HG03025 (cell line): ENCODE data around the gene FAM168A.
"Not testable (repeated sequence)": the region's sequence is repeated elsewhere in the genome, so short reads cannot be mapped to it uniquely, and the experiment has no call there.

Experiments
- ATAC-seq: cut with Tn5 transposase; IDR thresholded peaks from one replicate; pipeline ENCODE4 v1.9.1; 2021; ENCODE audit warnings: mild to moderate bottlenecking, moderate library complexity; ENCODE audit not compliant: unreplicated experiment, low FRiP score

The FAM168A gene

DNA sequence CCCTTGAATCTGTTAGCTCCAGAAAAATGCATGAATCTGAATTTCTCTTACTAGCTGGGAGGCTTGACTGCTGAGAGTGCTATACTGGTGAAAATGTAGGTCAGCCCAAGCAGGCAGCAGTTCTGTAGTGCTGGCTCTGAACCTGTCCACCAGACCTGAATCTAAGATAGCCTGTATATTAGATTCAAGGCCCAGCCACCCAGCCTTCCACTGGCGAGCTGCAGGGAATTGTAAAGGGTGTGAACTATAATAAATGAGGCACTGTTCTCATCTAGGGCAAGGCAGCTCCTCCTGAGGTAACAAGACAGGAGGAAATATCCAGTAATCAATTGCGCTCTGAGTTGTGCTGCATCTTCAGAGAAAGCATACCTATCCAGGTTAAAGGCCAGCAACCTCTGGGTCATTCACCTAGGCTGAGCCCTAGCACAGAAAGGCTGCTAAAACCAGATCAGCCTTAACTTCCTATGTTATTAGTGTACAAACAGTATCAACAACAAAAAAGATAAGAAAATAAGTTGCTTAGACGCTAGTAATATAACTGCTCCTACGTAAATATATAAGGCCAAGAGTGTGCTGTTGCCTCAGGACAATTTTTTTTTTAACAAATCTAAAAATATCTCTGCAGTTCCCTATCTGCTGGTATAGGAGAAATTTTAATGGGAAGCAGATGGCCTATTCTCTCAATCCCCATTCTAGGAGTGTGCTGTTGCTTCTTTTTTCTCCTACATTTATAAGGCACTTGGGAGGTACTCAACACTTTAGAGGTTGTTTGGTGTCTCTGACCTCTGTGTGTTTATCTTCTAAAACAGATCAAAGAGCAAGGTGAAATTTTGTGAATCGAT lies 158.7 kb downstream of the FAM168A start:
- no peak for ATAC-seq

DNA sequence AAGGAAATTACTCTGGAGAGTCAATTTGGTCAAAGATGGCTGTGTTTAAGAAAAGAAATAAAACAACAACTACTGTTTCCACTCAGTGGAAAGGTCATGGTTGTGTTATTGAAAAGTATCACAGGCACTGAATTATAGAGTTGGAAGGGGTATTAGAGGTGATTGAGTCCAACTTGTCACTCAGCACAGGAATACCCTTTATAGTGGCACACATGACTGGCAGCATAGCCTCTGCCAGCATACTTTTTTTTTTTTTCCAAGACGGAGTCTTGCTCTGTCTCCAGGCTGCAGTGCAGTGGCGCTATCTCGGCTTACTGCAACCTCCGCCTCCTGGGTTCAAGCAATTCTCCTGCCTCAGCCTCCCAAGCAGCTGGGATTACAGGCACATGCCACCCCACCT lies 161.1 kb downstream of the FAM168A start:
- not testable (repeated sequence) for ATAC-seq

DNA sequence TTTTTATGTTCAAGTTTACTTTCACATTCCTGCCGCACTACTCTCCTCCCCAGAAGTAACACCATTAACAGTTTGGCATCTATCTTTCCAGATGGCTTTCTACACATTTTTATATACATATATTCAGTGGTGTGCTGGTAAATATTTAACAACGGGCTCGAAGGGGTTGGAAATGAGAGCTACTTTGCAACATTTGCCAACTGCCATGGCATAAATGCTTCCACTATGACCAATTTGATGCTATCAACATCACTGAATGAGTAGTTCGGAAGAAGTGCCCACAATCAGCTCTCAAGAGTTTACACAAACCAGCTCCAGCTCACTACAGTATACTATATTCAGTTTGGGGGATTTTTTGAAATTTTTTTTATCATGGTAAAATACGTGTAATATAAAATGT lies 166.5 kb downstream of the FAM168A start:
- ATAC-seq, result no peak

DNA sequence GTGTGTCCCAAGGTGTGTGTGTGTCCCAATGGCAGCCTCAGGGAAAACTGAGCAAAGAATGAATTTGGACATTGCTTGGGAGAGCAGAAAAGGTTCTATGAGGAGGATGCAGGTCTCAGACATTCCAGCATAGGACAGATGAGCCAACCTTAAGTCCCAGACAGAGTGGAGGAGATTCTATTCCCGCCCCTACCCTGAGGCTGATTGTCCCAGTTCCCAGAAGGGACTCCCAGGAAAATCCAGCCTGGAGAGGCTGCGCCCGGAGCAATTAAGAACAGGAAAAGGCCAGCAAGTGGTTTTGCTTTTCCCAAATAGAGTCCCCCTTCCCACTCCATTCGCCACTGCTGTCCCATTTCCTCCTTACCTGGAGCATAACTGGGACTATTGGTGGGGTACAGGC lies 167.6 kb downstream of the FAM168A start:
- ATAC-seq, result no peak

DNA sequence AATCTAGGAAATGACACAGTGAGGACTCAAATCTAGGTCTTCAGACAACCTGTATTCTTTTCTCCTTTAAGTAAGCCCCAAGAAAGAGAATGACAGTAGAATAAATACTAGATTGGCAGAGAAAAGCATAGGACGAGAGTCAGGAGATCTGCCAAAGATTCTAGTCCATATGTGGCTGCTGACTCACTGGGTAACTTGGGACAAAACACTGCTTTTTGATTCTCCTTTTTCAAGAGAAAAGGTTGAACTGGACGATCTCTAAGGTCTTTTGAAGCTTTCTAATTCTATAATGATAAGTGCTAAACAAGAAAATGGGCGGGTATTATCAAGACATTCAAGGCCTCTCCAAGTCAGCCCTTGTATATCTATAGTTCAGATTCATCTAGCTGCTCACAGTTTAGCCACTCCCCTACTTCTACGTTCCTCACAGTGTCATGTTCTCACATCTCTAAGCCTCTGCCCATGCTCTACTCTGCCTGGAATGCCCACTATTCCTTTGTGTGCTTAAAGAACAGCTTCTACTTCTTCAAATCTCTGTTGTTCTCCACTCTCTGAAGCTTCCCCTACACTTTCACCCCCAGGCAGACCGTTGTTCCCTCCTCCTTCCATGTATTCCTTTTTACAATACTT lies 168.7 kb downstream of the FAM168A start:
- ATAC-seq, result no peak

DNA sequence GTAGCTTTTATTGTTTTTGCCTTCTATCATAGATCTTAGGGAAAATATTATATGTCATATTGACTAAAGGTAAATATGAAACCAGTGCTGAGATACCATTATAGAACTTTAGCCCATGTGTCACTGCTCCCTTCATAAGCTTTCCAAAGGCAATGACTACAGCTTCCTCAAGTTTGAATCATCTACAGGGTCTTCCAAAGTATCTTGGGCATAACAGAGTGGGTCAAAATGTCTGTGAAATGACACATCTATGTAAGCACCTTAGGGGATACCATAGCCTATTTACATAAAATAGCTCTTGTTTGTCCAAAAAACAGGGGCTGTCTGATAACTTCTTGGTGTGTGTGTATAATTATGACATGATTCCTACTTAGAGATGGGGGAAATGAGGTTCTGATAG lies 169.2 kb downstream of the FAM168A start:
- no peak for ATAC-seq

DNA sequence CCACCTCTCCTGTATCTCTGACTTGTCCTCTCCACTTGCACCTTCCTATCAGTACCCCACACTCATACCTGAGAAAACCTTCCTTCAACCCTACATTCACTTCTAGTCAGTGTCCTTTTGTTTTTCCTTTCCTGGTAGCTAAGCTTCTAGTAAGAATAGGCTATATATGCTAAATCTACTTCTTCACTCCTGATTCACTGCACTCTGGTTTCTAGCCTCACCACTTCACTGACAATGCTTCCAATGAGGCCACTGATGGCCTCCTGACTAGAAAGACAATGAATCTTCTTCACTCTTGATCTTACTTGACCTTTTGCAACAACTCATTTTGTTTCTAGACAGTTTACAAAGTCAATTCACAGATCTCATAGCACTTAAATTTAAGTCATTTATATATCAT lies 169.7 kb downstream of the FAM168A start:
- no peak for ATAC-seq

DNA sequence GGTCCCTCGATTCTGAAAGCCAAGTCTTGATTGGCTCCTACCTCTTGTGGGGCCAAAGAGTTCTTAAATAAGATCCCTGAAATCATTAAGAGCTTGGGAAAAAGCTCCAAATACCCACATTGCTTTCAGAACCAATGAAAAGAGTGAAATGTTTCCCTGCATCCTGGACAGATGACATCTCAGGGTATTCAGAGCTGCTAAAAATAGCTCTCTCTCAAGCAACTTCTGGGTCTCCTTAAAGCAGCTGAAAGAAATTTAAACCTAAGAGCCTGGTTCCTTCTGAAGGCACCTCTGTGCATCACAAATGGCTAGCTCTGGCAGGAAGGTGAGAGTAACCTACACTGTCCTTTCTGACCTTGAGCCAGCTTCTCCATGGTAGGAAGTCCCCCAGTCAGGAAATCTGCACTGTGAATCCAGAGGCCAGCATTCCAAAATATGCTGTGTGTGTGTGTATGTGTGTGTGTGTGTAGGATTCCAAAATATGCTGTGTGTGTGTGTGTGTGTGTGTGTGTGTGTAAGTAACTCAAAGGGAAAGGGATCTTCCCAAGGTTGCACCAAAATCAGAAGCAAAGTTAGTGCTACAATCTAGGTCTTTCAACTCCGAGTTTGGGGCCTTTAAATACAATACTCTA lies 171.6 kb downstream of the FAM168A start:
- no peak for ATAC-seq

DNA sequence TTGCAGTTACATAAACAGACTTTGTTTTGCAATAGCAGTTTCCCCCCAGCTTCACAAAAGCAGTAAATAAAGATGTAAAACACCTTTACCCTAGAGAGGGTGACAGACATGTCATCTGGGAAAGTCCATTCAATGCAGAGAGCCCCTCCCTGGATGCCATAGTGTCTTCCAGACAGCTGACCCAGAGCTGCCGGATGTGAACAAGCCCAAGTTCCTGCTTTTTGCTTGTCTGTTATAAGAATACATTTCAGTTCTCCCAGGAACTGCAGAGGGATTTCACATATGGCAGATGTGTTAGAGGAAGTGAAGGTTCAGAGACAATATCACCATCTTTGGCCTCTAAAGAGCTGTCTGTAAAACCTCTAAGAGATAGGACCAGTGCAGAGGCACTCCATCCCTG lies 172.8 kb downstream of the FAM168A start:
- ATAC-seq, result no peak

DNA sequence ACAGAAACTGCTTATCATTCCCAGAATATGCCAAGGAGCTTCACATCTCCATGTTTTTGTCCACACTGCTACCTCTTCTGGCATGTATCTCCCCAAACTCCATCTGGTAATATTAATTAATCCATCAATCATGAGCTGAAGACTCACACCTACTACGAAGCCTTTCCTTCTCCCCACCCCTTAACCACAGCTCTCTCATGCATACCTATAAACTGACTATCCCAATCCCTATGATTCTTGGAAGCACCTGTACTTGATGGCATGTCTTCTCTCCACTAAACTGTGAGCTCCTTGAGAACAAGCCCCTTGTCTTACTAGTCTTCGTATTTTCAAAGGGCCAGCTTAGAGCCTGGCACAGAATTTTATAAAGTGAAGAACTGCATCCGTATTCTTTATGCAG lies 174.4 kb downstream of the FAM168A start:
- ATAC-seq, result no peak

DNA sequence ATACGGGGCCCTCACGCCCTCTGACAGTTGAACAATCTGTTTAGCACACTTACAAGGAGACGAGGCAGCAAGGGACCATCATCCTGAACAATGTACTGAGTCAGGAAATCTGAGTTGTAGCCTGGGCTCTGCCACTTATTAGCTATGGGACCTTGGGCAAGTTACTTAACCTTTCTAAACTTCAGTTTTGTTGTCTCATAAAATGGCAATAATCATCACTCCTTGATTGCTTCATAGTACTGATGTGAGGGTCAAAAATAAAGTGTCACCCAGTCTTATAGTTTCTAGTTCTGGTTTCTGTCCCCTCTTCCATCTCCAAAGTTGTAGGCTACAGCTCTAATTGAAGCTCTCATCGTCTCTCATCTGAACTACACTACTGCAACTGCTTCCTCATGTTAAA lies 175.0 kb downstream of the FAM168A start:
- ATAC-seq, result no peak

DNA sequence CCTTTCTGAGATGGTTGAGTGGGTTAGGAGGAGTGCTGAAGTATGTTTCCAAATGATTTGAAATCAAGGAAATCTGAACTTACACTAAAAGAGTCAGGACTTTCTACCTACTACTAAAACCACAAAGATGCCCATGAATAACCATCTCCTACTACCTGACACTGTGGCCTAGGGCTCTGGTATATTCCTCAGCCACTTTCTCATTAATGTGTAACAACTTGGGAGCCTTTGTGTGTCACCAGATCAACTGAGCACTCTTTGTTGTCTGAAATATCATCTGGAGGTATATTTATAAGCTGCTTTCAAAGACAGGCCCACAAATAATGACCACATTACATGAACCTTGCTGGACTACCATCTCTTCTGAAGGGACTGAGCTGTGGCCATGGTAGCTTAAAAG lies 177.8 kb downstream of the FAM168A start:
- ATAC-seq, result no peak

DNA sequence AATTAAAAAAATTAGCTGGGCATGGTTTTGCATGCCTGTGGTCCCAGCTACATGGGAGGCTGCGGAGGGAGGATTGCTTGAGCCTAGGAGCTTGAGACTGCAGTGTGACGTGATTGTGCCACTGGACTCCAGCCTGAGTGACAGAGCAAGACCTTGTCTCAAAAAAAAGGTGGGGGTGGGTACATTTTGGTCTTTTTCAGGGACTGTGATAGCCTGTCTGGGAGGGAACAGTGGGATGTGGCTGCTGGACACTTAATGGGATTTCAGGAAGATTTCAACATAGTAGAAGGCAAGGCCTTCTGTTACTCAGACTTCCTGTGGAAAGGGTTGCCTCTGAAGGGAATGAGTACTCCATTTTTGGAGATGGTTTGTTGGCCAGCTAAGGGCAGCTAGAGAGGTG lies 181.1 kb downstream of the FAM168A start:
- ATAC-seq, result no peak

DNA sequence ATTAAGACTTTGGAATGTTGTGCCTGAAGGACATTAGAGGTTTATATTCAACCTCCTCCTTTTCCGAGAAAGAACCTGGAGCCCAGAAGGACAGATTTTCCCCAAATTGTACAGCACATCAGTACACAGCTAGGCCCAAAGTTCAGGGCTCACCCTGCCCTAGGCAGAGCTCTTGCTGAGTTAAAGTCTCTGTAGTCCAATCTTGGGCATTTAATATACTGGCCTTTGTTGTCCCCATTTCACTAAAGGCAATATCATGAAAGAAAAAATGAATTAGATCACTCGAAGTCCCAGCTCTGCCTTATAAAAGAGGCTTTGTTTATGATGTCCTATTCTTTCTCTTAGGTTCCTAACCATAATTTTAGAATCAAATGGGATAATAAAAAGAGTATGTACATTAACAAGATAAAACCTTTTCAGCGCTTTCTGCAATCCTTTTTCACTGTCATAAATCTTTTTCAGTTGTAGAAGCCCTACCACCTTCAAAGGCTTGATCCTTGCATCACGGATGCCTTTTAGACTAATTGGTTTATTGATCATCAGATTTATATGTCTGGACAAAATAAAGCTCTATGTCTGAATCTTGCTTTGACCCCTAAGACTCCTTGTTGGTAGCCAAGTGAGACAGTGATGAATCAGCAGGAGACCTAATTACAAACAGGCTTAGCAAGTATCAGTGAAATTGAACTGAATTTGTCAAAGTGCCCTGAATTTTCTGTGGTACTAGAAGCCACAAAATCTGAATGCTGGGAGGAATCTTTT lies 181.9 kb downstream of the FAM168A start:
- no peak for ATAC-seq

DNA sequence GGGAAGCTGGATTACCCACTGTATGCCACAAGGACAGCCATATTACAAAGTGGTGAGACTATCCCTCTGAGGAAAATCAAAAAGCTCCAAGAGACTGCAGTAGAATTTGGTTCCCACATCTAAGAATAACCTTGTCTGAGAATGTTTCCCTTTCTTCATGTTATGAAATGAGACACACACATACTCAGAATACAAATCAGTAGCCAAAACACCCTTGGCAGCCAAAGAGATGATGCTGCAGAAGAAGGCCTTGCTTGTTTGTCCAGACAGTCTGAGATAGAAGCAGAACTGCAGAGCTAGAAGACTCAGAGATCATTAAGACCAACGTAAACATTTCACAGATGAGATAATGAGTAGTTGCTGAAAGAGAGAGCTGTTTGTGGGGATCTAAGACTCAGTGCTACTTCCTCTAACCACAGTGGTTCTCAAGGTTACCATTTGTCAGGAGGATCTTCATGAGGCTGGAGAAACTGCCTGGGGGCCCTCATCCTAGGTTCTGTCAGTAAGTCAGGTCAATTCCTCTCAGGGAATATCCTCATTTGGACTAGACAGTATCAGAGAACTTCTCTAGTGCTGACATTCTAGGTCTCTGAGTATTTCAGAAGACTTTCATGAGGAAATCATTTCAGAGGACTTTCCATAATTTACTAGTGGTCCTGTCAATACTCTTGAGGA lies 182.8 kb downstream of the FAM168A start:
- ATAC-seq, result no peak

DNA sequence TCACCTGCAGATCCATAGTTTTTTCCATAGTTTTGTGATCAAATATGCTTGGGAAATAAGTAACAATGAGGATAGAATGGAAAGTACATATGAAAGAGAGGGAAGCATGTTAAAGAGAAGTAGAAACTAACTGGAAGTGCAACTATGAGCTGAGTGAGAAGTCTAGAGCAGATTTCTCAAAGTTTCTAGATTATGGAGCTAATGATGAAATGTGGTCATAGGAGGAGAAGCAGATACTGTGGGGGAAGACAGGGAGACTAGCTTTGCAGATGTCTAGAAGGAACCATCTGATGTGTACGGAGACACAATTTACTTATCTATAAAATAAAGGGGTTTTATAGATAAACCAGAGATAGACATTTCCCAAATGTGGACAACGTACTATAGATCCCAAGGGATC lies 184.7 kb downstream of the FAM168A start:
- no peak for ATAC-seq

DNA sequence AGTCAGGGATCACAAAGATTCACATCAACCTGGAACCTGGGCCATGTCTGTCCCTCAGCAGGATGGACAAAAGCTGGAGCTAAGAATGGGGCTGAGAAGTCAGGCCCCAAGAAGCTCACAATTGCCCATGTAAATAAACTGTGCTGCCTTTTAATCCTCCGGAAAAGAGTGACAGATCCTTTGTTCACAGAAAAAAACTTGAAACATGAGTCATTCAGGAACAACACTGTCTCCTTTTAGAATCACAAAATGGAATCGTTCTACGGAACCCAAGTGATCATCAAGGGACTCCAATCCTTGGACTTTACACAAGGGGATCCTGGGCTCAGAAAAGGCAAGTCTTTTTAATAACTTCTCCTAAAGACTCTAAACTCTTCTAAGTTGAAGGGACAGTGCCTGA lies 185.6 kb downstream of the FAM168A start:
- ATAC-seq, result no peak

DNA sequence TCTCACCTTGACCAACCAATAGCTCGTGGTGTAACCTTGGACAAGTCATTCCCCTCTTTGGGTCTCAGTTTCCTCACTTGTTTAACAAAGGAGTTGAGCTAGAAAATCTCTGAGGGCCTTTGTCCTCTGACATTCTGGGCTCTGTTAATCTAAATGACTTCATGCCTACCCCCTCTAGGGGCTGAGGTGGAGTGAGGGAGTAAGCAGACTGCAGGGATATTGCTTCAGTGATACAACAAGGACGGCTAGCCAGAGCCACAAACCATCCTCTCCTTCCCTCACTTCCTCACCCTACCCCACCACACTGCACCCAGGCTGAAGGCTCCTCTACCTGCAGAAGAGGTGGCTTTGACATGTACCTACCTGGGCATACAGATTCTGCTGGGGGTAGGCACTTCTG lies 186.9 kb downstream of the FAM168A start:
- ATAC-seq, result no peak

DNA sequence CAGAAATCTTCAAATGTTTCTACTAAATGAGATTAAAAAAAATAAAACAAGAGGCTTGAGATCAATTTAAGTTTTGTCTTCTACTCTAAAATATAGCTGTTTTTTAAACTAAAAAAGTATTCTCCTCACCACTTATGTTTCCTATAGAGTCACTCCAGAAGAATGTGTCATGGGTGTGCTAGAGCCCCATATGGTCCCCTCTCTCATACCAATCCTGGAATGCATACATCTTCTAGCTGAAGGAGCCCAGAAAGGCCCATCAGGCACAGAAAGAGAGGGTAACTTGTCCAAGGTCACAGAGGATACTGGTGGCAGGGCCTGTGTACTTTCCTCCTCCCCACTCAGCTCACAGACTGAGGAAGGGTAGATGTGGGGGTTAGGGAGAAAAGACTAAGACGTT lies 187.3 kb downstream of the FAM168A start:
- ATAC-seq, result no peak

DNA sequence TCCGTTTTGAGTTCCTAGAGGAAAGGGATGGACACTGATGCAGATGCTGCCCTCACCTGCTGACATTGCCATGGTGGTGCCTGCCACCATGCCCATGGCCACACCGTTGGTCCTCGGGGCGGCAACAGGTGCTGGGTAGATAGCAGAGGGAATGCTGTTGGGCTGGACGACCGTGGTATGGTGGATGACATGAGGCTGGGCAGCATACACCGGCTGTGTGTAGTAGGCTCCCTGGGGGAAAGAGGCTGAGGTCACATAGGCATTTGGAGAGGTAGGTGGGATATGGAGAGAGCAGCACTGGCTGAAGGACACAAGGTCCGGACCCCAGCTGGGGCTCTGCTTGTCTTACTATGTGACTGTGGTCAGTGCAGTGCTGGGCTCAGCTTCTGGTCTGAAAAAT lies 188.5 kb downstream of the FAM168A start:
- no peak for ATAC-seq

DNA sequence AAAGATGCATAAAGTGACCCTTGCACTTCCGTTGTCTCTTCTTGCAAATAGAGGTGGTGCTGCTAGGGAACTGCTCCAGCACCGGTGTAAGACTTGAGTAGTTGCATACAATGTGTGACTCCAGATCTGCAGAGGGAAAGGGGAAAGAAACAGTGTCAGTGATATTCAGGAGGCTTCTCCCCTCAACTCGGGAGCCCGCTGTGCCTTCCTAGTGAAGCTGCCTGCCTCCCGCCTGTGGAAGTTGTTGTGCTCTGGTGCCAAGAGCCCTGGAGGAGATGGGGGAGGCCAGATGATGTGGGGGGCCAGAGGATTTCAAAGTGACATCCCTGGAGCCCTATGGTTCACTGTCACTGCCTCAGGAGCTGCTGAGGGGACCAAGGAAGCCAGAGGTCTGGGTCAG lies 191.3 kb downstream of the FAM168A start:
- no peak for ATAC-seq
